Measurements from ENCODE around the gene RTKN.

DNA sequence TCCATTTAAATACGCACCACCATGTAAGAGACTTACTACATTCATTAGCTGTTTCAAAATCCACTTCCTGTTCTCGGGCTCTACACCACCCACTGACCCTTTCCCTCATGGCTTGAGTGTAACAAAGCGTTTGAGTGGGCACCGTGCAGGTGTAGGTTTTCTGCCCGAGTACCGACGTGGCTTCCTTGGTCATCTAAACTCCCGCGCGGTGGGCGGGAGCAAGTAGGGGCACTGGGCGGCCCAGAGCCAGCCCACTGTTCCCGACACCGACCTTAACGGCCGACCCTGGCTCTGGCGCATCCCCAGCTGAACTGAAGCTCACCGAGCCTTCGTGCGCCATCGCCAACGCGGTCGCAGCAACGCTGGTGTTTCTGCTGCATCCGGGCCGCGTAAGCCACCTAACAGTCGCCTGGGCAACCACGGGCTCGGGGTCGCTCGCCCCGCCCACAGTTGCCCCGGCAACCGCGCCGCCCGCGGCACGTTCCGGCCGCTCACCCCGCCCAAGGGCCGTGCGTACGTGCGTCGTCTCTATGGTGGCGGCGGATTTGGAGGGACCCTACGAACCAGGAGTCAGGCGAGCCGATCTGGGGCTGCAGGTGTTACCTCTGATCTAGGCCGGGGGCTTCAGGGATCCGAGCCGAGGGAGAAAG is 20.4 kb downstream of the RTKN start, which contains the start of the genes C2orf81 and WDR54:
- TF ChIP-seq CTCF (IDR thresholded peaks at IDR 0.05; ENCODE audit: poor library complexity, severe bottlenecking) (peak; percentile 15), EP300 (conservative IDR thresholded peaks at IDR 0.05; ENCODE audit: poor library complexity, severe bottlenecking) (peak; percentile 51), RAD21 (conservative IDR thresholded peaks at IDR 0.05) (peak; percentile 37), EZH2 (IDR thresholded peaks at IDR 0.05; ENCODE audit: borderline replicate concordance, insufficient read depth, low read length, poor library complexity, severe bottlenecking) (no peak), POLR2AphosphoS5 (IDR thresholded peaks at IDR 0.05) (peak; percentile 98), MXI1 (conservative IDR thresholded peaks at IDR 0.05; ENCODE audit: poor library complexity, severe bottlenecking) (peak; percentile 97), TAF1 (IDR thresholded peaks at IDR 0.05; ENCODE audit: low read depth) (peak; percentile 96)
- TF ChIP-seq, protein P1, sequence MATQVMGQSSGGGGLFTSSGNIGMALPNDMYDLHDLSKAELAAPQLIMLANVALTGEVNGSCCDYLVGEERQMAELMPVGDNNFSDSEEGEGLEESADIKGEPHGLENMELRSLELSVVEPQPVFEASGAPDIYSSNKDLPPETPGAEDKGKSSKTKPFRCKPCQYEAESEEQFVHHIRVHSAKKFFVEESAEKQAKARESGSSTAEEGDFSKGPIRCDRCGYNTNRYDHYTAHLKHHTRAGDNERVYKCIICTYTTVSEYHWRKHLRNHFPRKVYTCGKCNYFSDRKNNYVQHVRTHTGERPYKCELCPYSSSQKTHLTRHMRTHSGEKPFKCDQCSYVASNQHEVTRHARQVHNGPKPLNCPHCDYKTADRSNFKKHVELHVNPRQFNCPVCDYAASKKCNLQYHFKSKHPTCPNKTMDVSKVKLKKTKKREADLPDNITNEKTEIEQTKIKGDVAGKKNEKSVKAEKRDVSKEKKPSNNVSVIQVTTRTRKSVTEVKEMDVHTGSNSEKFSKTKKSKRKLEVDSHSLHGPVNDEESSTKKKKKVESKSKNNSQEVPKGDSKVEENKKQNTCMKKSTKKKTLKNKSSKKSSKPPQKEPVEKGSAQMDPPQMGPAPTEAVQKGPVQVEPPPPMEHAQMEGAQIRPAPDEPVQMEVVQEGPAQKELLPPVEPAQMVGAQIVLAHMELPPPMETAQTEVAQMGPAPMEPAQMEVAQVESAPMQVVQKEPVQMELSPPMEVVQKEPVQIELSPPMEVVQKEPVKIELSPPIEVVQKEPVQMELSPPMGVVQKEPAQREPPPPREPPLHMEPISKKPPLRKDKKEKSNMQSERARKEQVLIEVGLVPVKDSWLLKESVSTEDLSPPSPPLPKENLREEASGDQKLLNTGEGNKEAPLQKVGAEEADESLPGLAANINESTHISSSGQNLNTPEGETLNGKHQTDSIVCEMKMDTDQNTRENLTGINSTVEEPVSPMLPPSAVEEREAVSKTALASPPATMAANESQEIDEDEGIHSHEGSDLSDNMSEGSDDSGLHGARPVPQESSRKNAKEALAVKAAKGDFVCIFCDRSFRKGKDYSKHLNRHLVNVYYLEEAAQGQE (IDR thresholded peaks at IDR 0.05; ENCODE audit: borderline replicate concordance), result peak; percentile 85
